HepG2 (cell line): ENCODE data around the gene PALM. TPM values are rescaled to one million over a fixed set of nuclear protein-coding genes. Genes with fewer than 3 reads are reported as not detected.

Source experiments
- ARID3A ChIP-seq: IDR thresholded peaks from 2 replicates; pipeline ENCODE4 v1.6.1; 2012; ENCODE audit warnings: low read depth, low read length, improper control_type of control experiment
- HNF1A ChIP-seq, 2 experiments: sonication (generic) in 1 of 2; formaldehyde crosslinking in 1 of 2; IDR thresholded peaks; 2 replicates each; pipeline versions ENCODE4 v1.4.0 to v1.6.1; 2016 to 2020; ENCODE audit warnings: borderline replicate concordance in 1 of 2, low read depth in 1 of 2, mild to moderate bottlenecking in 1 of 2, missing genetic modification reagents in 1 of 2
- MLX ChIP-seq: IDR thresholded peaks from 2 replicates; pipeline ENCODE4 v1.6.1; 2016
- NR1H2 ChIP-seq: sonication (generic); formaldehyde crosslinking; IDR thresholded peaks from 2 replicates; pipeline ENCODE4 v1.8.1; 2022; ENCODE audit warnings: low read depth, missing genetic modification reagents, borderline replicate concordance
- RFX5 ChIP-seq: IDR thresholded peaks from 2 replicates; pipeline ENCODE4 v1.6.1; 2011; ENCODE audit warnings: low read depth, low read length, improper control_type of control experiment
- YY1 ChIP-seq: IDR thresholded peaks from 2 replicates; pipeline ENCODE4 v1.6.1; 2011; ENCODE audit warnings: low read length, low read depth, moderate library complexity, mild to moderate bottlenecking; ENCODE audit not compliant: insufficient read depth, insufficient replicate concordance
- ZBTB14 ChIP-seq: sonication (generic); formaldehyde crosslinking; IDR thresholded peaks from 2 replicates; pipeline ENCODE4 v1.4.0; 2020; ENCODE audit warnings: missing genetic modification reagents
- ZBTB44 ChIP-seq: sonication (generic); formaldehyde crosslinking; IDR thresholded peaks from 2 replicates; pipeline ENCODE4 v1.4.0; 2020; ENCODE audit warnings: missing genetic modification reagents
- ZFP36L1 ChIP-seq: sonication (generic); formaldehyde crosslinking; IDR thresholded peaks from 2 replicates; pipeline ENCODE4 v1.8.0; 2022; ENCODE audit warnings: mild to moderate bottlenecking, missing genetic modification reagents, moderate library complexity
- ZNF142 ChIP-seq: sonication (generic); formaldehyde crosslinking; IDR thresholded peaks from 2 replicates; pipeline ENCODE4 v1.4.0; 2020; ENCODE audit warnings: missing genetic modification reagents
- polyA plus RNA-seq, 8 experiments: library from polyadenylated mRNA; depleted of rRNA in 3 of 8; stranded (reverse) in 7 of 8; unstranded in 1 of 8; fragments of >200 nt; fragmentation: Illumina TruSeq in 4 of 8; extraction: Trizol in 4 of 8; gene quantifications; 2 replicates each; pipeline versions ENCODE4 v1.2.1 to v1.2.3, GENCODE V29; 2011 to 2016; ENCODE audit warnings: low read depth in 4 of 8, missing spikeins in 1 of 8, mixed read lengths in 1 of 8; ENCODE audit not compliant: insufficient read depth in 1 of 8
- total RNA-seq, 5 experiments: library from RNA; depleted of rRNA; stranded (reverse); fragments of >200 nt; fragmentation: Illumina TruSeq; extraction: Trizol; gene quantifications; 2 replicates each; pipeline ENCODE4 v1.2.3, GENCODE V29; 2016; ENCODE audit warnings: low read depth in 1 of 5

The PALM gene
- total and polyA plus RNA-seq, 2 of the 13 experiments (the other 11 are each of a cell fraction or from before 2014, with no cell fraction given): 4.0 to 9.7 TPM

- TF ChIP-seq ZNF142 (CRISPR knock-in tag) (no peak), ZFP36L1 (CRISPR knock-in tag) (no peak), RFX5 (no peak), YY1 (no peak), ZBTB14 (peak; percentile 20; the same call in 1 of the 2 replicates), ZBTB44 (CRISPR knock-in tag) (0 out of 2 replicates have a peak, but pooled peaks have one; percentile 18), HNF1A (IDR thresholded peaks at IDR 0.05; ENCODE audit: low read depth) (no peak), HNF1A (CRISPR knock-in tag; IDR thresholded peaks at IDR 0.05; ENCODE audit: borderline replicate concordance) (no peak), ARID3A (no peak), NR1H2 (CRISPR knock-in tag) (no peak), MLX (CRISPR knock-in tag) (0 out of 2 replicates have a peak, but pooled peaks have one; percentile 20)
Observed at GRCh38 chr19:782185-782877, 73.6 kb downstream of the PALM start (continued).
